Upper lobe of right lung (tissue), 1 donor: ENCODE results near the gene ARID3A. TPM values are rescaled to one million over a fixed set of nuclear protein-coding genes. Genes with fewer than 3 reads are reported as not detected.
"Not testable (repeated sequence)": the region's sequence is repeated elsewhere in the genome, so short reads cannot be mapped to it uniquely, and the experiment has no call there.

Experiments
- ATAC-seq: fragments of 200-7000 bp; cut with Tn5 transposase; one replicate; pipeline ENCODE4 v1.9.1; 2020; ENCODE audit warnings: mild to moderate bottlenecking, moderate library complexity
- DNase-seq: peaks from one replicate; pipeline ENCODE4 v3.0.0-alpha.2; 2020
- H3K27ac ChIP-seq: fragments of 200-600 bp; one replicate; pipeline ENCODE4 v1.8.0; 2022
- H3K27me3 ChIP-seq: fragments of 200-600 bp; one replicate; pipeline ENCODE4 v1.8.0; 2022; ENCODE audit warnings: mild to moderate bottlenecking
- H3K36me3 ChIP-seq: fragments of 200-600 bp; one replicate; pipeline ENCODE4 v1.8.0; 2022
- H3K4me1 ChIP-seq: fragments of 200-600 bp; one replicate; pipeline ENCODE4 v1.8.0; 2022
- H3K4me3 ChIP-seq: fragments of 200-600 bp; one replicate; pipeline ENCODE4 v1.8.0; 2022; ENCODE audit warnings: mild to moderate bottlenecking
- H3K9me3 ChIP-seq: fragments of 200-600 bp; one replicate; pipeline ENCODE4 v1.8.0; 2022
- intact Hi-C: fragments of 100-400 bp; cut with DNase I; formaldehyde crosslinking; loops from one replicate; pipeline ENCODE4 v1.11.0; 2022
- total RNA-seq: library from RNA; stranded (reverse); fragmentation: NEBNext Ultra II Directional; extraction: Animal tissue kit (Norgen Biotek cat#: 25700); gene quantifications from one replicate; pipeline ENCODE4 v1.2.1, GENCODE V29; 2021
- TF ChIP-seq, protein P1 (sequence below): fragments of 200-600 bp; IDR thresholded peaks from one replicate; pipeline ENCODE4 v1.8.0; 2022; ENCODE audit warnings: antibody characterized with exemption
- donor health status: DM: no; HTN: yes; CAD: no; lungs with severe emphysema.

ARID3A gene
- total RNA-seq, 1 donor from 2014 or later, result 16.1 TPM

DNA sequence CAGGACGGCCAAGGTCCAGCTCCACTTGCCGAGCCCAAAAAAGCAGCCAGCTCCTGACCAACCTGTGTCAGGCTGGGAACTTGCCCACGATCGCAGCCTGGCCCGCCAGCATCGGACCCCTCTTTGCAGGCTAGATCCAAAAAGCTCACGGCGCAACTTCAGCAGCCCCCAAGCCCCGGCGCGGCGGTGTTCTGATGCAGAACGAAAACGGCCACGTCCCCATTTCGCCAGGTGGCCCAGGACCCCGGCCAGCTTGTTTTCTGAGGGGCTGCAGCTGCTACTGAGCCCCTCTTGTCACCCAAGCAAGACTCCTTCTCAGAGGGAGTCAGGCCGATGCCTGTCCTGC is 93.8 kb downstream of the ARID3A start:
- Histone ChIP-seq H3K27me3 (no peaks in the 10 kb centered on the region), H3K36me3 (no peaks in the 10 kb centered on the region), H3K4me1 (peaks cover 56% of the 10 kb centered on the region), H3K27ac (no peak overlapping the region), H3K9me3 (no peaks in the 10 kb centered on the region), H3K4me3 (peak overlapping the region; percentile 79)
- ATAC-seq, result no peak
- no peak for DNase-seq
- TF ChIP-seq, protein P1, sequence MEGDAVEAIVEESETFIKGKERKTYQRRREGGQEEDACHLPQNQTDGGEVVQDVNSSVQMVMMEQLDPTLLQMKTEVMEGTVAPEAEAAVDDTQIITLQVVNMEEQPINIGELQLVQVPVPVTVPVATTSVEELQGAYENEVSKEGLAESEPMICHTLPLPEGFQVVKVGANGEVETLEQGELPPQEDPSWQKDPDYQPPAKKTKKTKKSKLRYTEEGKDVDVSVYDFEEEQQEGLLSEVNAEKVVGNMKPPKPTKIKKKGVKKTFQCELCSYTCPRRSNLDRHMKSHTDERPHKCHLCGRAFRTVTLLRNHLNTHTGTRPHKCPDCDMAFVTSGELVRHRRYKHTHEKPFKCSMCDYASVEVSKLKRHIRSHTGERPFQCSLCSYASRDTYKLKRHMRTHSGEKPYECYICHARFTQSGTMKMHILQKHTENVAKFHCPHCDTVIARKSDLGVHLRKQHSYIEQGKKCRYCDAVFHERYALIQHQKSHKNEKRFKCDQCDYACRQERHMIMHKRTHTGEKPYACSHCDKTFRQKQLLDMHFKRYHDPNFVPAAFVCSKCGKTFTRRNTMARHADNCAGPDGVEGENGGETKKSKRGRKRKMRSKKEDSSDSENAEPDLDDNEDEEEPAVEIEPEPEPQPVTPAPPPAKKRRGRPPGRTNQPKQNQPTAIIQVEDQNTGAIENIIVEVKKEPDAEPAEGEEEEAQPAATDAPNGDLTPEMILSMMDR, result no peak
- intact Hi-C loops, result no loop called here

DNA sequence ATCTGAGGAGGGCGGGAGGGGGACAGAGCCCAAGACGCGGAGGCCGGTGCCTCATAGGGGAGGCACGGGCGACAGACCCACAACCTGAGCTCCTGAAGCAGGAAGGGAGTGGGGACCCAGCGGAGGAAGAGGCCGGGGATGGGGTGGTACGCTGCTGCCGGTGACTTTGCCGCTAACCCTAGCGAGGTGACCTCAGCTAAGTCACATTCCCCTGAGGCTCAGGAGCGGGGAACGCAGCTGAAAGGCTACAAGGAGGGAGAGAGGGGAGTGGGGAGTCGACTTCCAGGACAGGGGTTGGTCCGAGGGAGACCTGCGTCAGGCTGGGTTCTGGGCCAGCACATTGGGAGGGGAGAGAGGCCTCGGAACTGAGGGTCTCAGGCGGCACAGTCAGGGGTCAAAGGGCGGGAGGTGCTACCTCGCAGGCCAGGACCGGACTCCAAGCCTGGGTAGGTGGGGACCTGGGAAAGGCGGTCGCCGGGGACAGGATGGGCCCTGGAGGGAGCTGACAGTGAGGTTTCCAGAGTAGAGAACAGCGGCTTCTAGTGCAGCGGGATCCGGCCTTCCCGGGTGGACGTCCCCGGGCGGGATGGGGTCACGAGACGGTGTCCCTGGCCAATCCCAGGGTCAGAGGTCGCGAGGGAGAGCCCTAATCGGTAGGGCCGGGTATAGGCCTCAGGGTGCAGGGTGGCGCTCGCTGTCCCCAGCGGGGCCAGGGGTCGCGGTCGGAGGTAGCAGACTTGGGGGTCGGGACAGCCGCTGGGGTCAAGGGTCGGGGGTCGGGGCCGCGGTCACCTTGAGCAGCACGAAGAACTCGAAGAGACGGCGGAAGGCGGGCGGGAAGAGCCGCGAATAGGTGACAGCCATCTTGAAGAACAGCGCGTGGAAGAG is 94.4 kb downstream of the ARID3A start:
- Histone ChIP-seq H3K4me1 (peaks cover 56% of the 10 kb centered on the region), H3K4me3 (peak overlapping the region; percentile 79), H3K36me3 (no peaks in the 10 kb centered on the region), H3K27me3 (no peaks in the 10 kb centered on the region), H3K9me3 (no peaks in the 10 kb centered on the region), H3K27ac (peak overlapping the region; percentile 97)
- TF ChIP-seq, protein P1, result no peak
- DNase-seq (no peak), ATAC-seq (peak; percentile 5)
- intact Hi-C loops, result no loop called here

DNA sequence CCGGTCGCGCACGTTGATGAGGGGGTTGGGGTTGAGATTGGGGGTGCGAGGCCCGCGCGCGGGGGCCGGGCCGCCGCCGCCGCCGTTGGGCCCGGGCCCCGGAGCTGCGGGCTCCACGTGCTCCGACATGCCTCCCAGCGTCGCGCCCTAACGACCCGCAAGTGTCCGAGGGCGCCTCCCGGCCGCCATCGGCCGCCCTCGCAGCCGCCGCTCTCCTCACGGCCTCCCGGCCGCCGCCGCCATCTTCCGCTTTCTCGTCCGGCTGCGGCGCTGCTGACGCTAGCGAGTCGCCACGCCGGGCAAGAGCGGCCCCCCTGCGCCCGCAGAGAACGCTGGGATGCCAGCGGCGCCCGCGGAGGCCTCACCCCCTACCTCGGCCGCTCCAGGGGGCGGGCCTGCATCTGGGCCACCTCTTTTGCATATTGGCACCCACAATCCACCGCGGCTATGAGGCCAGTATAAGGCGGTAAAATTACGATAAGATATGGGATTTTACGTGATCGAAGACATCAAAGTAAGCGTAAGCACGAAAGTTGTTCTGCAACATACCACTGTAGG is 95.1 kb downstream of the ARID3A start, which contains the start of gene TMEM259:
TSS of gene TMEM259 (minus strand) at position 256 of the 558 bp plus-strand sequence. CDS start at position 129, 127 bp downstream.
- H3K27me3 ChIP-seq, result no peaks in the 10 kb centered on the region
- H3K36me3 ChIP-seq, result no peaks in the 10 kb centered on the region
- ATAC-seq (peak; percentile 94), DNase-seq (peak; percentile 99)
- TF ChIP-seq, protein P1, result no peak
- peak within 1 kb of the TSS; percentile 79 for H3K4me3 ChIP-seq
- intact Hi-C loops, result no loop called here
- H3K9me3 ChIP-seq, result no peaks in the 10 kb centered on the region
- H3K4me1 ChIP-seq, result peaks cover 53% of the 10 kb centered on the region
- peak within 1 kb of the TSS; percentile 97 for H3K27ac ChIP-seq

- H3K27me3 ChIP-seq, H3K36me3 ChIP-seq, H3K4me3 ChIP-seq, intact Hi-C loops, DNase-seq, H3K9me3 ChIP-seq, ATAC-seq, H3K27ac ChIP-seq: not testable (repeated sequence)
- H3K4me1 ChIP-seq, result peaks cover 29% of the 10 kb centered on the region
Measured at GRCh38 chr19:1023883-1024188, 98.0 kb downstream of the ARID3A start.

DNA sequence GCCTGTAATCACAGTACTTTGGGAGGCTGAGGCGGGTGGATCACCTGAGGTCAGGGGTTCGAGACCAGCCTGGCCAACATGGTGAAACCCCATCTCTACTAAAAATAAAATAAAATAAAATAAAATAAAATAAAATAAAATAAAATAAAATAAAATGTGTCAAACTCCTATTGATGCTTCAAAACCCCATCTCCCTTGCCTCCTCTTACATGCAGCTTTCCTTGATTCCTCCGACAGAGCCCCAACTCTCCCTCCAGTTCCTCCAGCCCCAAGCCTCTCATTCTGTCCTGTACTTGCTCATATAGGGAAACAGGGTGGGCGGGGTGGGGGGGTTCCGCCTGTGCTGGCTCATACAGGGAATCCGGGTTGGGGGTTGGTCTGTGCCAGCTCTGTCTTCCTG is 99.2 kb downstream of the ARID3A start:
- intact Hi-C loops, H3K27me3 ChIP-seq, H3K4me3 ChIP-seq, H3K36me3 ChIP-seq, ATAC-seq, H3K9me3 ChIP-seq, H3K27ac ChIP-seq, DNase-seq: not testable (repeated sequence)
- peaks cover 27% of the 10 kb centered on the region for H3K4me1 ChIP-seq

Other genes starting within 250 kb of the ARID3A start
- gene FSTL3, start 249.6 kb upstream of the ARID3A start, total RNA-seq, result 114 TPM
- gene PRSS57, start 230.6 kb upstream of the ARID3A start, total RNA-seq, result not detected
- gene PALM, start 217.1 kb upstream of the ARID3A start, total RNA-seq, result 56.9 TPM
- 15.9 TPM for gene MISP, start 174.9 kb upstream of the ARID3A start, total RNA-seq
- gene PTBP1, start 128.6 kb upstream of the ARID3A start, total RNA-seq, result 245 TPM
- gene PLPPR3, start 104.1 kb upstream of the ARID3A start, total RNA-seq, result 0.46 TPM
- 0.75 TPM for gene AZU1, start 98.2 kb upstream of the ARID3A start, total RNA-seq
- not detected for gene PRTN3, start 85.0 kb upstream of the ARID3A start, total RNA-seq
- gene ELANE, start 73.7 kb upstream of the ARID3A start, total RNA-seq, result 0.52 TPM
- gene CFD, start 66.4 kb upstream of the ARID3A start, total RNA-seq, result 153 TPM
- gene MED16, start 32.8 kb upstream of the ARID3A start, total RNA-seq, result 51.8 TPM
- not detected for gene RNU6-9, start 32.6 kb upstream of the ARID3A start, total RNA-seq
- gene R3HDM4, start 12.8 kb upstream of the ARID3A start, total RNA-seq, result 50.7 TPM
- not detected for gene KISS1R, start 8.7 kb upstream of the ARID3A start, total RNA-seq
- 21.9 TPM for gene WDR18, start 58.3 kb downstream of the ARID3A start, total RNA-seq
- not detected for gene GRIN3B, start 74.4 kb downstream of the ARID3A start, total RNA-seq
- 167 TPM for gene TMEM259, start 95.1 kb downstream of the ARID3A start, total RNA-seq
- gene RNU6-2, start 95.5 kb downstream of the ARID3A start, total RNA-seq, result not detected
- gene CNN2, start 100.6 kb downstream of the ARID3A start, total RNA-seq, result 220 TPM
- gene ABCA7, start 114.1 kb downstream of the ARID3A start, total RNA-seq, result 51.0 TPM
- gene ARHGAP45, start 141.1 kb downstream of the ARID3A start, total RNA-seq, result 98.2 TPM
- gene POLR2E, start 169.3 kb downstream of the ARID3A start, total RNA-seq, result 155 TPM
- gene GPX4, start 178.0 kb downstream of the ARID3A start, total RNA-seq, result 387 TPM
- gene SBNO2, start 248.2 kb downstream of the ARID3A start, total RNA-seq, result 125 TPM